Measurements from ENCODE around the gene FALEC. TPM values are rescaled to one million over a fixed set of nuclear protein-coding genes. Genes with fewer than 3 reads are reported as not detected.
"Not testable (repeated sequence)": the region's sequence is repeated elsewhere in the genome, so short reads cannot be mapped to it uniquely, and the experiment has no call there.

FALEC gene
- total RNA-seq, 1 donor from 2014 or later = not detected

DNA sequence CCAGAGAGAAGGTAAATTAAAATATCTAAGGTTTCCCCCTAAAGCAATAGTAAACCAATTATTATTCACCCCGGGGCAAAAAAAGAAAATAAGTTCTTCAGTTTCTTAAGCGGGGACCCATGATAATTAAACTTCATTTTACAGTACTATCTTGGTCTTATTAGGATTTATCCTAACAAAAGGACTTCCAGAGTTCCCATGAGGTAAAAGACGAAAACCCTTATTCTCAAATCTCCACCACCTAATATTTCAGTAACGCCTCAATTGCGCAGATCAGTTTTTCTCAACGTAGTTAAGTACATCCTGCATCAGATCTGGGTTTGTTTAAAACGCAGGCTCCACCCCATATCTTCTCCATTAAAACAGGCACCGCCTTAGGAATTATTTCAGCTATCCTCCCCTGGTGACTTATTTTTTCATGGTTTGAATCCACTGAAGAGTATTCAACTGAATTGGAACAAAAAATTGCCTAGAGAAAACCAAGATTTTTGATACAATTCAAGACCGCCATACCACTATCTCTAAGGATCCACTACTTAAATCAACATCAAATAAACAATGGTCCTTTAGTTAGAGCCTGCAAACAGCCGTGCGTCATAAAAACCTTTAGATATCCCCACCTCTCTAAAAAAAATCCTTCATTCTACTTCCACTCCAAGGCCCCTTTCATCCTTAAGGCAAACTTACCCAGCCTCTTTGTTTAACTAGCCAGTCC lies 62.2 kb downstream of the FALEC start:
- DNase-seq (ENCODE audit: low spot score) = no peak
- H3K4me1 Mint-ChIP-seq (ENCODE audit: low read depth) = peaks cover 59% of the 10 kb centered on the region

DNA sequence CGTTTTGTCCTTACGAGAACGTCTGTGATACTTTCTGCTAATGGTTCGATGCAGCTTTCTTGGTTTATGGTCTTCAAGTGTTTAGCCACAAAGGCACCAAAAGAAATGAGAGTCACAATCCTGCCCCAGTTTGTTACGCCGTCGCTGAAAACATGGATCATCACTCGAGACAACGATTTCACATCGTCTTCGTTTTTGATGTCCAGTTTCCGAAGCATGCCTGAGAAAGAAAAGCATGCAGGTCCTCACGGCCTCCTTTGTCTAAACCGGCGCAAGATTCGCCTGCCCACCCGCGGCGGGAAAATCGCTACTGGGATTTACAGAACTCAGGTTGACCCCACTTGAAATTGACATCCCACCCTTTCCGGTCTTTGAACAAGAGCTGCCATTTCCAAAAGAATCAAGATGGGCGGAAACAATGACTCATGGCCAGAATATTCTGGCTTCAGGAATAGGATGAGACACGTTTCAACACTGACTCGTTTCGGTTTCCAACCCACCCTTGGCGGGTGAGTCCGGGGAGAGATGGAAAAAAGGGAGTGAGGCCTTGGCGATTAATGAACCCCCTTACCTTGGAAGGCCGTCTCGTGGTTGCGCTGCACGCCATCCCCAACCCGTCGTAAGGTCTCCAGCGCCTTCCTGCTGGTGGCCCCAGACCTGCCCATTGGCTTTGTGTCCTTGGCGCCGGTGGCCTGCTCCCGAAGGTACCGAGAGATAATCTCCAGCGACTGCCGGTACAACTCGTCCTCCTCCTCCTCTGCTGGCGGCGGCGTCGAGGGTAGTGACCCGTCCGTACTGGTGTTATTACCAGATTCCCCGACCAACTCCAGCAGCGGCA lies 62.9 kb downstream of the FALEC start:
- H3K9me3 Mint-ChIP-seq (ENCODE audit: low read depth) = no peaks in the 10 kb centered on the region
- peak overlapping the region; percentile 97 for H3K27ac Mint-ChIP-seq (ENCODE audit: unreplicated experiment)
- TF ChIP-seq, protein P1, sequence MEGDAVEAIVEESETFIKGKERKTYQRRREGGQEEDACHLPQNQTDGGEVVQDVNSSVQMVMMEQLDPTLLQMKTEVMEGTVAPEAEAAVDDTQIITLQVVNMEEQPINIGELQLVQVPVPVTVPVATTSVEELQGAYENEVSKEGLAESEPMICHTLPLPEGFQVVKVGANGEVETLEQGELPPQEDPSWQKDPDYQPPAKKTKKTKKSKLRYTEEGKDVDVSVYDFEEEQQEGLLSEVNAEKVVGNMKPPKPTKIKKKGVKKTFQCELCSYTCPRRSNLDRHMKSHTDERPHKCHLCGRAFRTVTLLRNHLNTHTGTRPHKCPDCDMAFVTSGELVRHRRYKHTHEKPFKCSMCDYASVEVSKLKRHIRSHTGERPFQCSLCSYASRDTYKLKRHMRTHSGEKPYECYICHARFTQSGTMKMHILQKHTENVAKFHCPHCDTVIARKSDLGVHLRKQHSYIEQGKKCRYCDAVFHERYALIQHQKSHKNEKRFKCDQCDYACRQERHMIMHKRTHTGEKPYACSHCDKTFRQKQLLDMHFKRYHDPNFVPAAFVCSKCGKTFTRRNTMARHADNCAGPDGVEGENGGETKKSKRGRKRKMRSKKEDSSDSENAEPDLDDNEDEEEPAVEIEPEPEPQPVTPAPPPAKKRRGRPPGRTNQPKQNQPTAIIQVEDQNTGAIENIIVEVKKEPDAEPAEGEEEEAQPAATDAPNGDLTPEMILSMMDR (IDR thresholded peaks at IDR 0.05) = no peak
- peak overlapping the region; percentile 92 for H3K4me3 Mint-ChIP-seq (ENCODE audit: unreplicated experiment)
- DNase-seq (ENCODE audit: low spot score) = no peak
- H3K27me3 Mint-ChIP-seq (ENCODE audit: low read depth) = no peaks in the 10 kb centered on the region
- peaks cover 50% of the 10 kb centered on the region for H3K36me3 Mint-ChIP-seq (ENCODE audit: low read depth)
- H3K4me1 Mint-ChIP-seq (ENCODE audit: low read depth) = peaks cover 51% of the 10 kb centered on the region

More for the DNA sequence above, 62.2 kb downstream of the FALEC start:
- TF ChIP-seq, protein P1 (IDR thresholded peaks at IDR 0.05) = no peak
- Mint-ChIP-seq H3K27me3 (ENCODE audit: low read depth) (no peaks in the 10 kb centered on the region), H3K4me3 (ENCODE audit: unreplicated experiment) (peak overlapping the region; percentile 92), H3K9me3 (ENCODE audit: low read depth) (no peaks in the 10 kb centered on the region), H3K36me3 (ENCODE audit: low read depth) (peaks cover 55% of the 10 kb centered on the region), H3K27ac (ENCODE audit: unreplicated experiment) (peak overlapping the region; percentile 97)

DNA sequence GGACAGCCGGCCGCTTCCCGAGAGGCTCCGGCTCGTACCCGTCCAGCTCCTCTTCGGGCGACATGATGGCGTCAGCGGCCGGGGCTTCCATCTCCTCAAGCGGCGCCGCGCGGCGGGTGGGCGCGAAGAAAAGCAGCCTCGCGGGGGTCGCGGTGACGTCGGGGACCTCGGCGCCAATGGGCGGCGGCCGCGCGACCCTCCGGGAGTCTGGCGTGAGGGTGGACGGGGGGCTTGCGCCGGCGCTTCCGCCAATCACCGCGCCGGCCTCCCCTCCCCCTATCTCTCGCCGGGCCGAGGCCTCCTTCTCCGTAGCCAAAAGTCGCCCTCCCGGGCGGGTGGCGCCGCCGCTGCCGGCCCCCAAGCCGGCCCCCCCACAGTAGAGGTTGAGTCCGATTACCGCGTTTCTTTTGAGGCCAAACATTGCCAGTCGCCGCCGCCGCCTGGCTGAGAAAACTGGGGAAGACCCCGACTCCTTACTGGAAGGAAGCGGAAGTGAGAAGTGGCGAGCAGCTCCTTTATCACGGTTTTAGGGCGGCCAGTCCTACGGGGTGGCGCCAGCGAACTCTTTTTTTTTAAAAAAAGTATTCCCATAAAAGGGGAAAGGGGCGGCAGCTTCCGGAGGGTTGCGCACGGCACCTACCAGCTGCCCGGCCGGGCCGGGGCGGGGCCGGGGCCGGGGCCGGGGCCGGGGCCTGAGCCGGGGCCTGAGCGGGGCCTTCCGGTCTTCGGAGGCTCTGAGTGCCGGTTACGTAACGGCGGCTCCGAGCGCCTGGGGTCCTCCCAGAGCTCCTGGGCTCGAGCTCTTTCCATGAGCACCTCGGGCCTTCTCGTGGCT lies 63.8 kb downstream of the FALEC start, which contains the start of gene MCL1:
TSS of gene MCL1 (minus strand) at position 501 of the 835 bp plus-strand sequence. CDS start at position 421, 80 bp downstream.
- Mint-ChIP-seq H3K4me3 (ENCODE audit: unreplicated experiment) (peak within 1 kb of the TSS; percentile 92), H3K27ac (ENCODE audit: unreplicated experiment) (peak within 1 kb of the TSS; percentile 99), H3K9me3 (ENCODE audit: low read depth) (no peaks in the 10 kb centered on the region), H3K4me1 (ENCODE audit: low read depth) (peaks cover 43% of the 10 kb centered on the region), H3K36me3 (ENCODE audit: low read depth) (peaks cover 44% of the 10 kb centered on the region), H3K27me3 (ENCODE audit: low read depth) (no peaks in the 10 kb centered on the region)
- peak; percentile 95 for DNase-seq (ENCODE audit: low spot score)
- TF ChIP-seq, protein P1 (IDR thresholded peaks at IDR 0.05) = peak; percentile 17

DNA sequence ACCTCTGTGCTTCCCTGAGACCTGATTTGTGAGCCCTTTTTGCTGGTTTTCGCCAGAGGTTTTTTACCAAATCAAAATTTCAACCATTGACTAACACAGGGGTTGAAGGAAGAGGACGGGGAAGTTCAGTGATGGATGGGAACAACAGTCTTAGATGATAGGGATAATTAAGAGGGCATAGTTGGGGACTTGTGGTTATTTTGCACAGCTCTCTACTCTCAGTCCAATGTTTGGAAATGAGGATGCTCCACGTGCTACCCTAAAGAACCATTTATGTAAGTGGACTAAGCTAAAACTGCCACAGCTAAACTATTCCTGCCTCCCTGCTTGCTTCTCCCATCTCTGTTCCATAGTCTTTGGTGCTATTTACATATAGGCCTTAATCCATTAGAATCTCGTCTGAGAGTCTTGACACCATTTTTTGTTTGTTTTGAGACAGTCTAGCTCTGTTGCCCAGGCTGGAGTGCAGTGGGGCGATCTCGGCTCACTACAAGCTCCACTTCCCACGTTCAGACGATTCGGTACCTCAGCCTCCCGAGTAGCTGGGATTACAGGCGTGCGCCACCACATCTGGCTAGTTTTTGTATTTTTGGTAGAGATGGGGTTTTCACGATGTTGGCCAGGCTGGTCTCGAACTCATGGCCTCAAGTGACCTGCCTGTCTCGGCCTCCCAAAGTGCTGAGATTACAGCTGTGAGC lies 64.5 kb downstream of the FALEC start:
- peak overlapping the region; percentile 95 for H3K27ac Mint-ChIP-seq (ENCODE audit: unreplicated experiment)
- peaks cover 36% of the 10 kb centered on the region for H3K4me1 Mint-ChIP-seq (ENCODE audit: low read depth)
- TF ChIP-seq, protein P1 (IDR thresholded peaks at IDR 0.05) = no peak
- no peaks in the 10 kb centered on the region for H3K9me3 Mint-ChIP-seq (ENCODE audit: low read depth)
- peak overlapping the region; percentile 74 for H3K4me3 Mint-ChIP-seq (ENCODE audit: unreplicated experiment)
- H3K27me3 Mint-ChIP-seq (ENCODE audit: low read depth) = no peaks in the 10 kb centered on the region
- peaks cover 37% of the 10 kb centered on the region for H3K36me3 Mint-ChIP-seq (ENCODE audit: low read depth)
- no peak for DNase-seq (ENCODE audit: low spot score)

DNA sequence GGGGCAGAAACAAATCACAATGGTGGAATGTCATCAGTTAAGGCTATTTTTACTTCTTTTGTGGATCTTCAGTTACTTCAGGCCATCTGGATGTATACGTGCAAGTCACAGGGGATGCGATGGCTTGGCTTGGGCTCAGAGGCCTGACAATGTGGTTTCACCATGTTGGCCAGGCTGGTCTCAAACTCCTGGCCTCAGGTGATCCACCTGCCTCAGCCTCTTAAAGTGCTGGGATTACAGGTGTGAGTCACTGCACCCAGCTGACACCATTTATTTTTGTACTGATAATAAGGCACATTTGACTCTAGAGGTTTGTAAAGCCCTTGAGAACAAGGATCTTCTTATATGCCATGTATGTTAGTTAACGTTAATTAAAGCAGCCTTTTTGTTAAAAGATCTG lies 65.4 kb downstream of the FALEC start:
- Mint-ChIP-seq H3K4me3 (ENCODE audit: unreplicated experiment) (peak overlapping the region; percentile 25), H3K36me3 (ENCODE audit: low read depth) (peaks cover 30% of the 10 kb centered on the region), H3K4me1 (ENCODE audit: low read depth) (peaks cover 27% of the 10 kb centered on the region)
- not testable (repeated sequence) for H3K27me3 Mint-ChIP-seq (ENCODE audit: low read depth); H3K27ac Mint-ChIP-seq (ENCODE audit: unreplicated experiment); H3K9me3 Mint-ChIP-seq (ENCODE audit: low read depth); DNase-seq (ENCODE audit: low spot score)

DNA sequence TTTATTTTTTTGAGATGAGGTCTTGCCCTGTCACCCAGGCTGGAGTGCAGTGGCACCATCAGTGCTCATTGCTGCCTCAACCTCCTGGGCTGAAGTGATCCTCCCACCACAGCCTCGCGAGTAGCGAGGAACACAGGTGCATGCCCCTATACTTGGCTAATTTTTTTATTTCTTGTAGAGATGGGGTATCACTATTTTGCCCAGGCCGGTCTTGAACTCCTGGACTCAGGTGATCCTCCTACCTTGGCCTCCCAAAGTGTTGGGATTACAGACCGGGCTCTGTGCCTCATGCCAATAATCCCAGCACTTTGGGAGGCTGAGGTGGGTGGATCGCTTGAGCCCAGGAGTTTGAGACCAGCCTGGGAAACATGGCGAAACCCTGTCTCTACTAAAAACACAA lies 65.9 kb downstream of the FALEC start:
- Mint-ChIP-seq H3K36me3 (ENCODE audit: low read depth) (peaks cover 25% of the 10 kb centered on the region), H3K4me1 (ENCODE audit: low read depth) (peaks cover 24% of the 10 kb centered on the region)
- not testable (repeated sequence) for H3K27me3 Mint-ChIP-seq (ENCODE audit: low read depth); H3K9me3 Mint-ChIP-seq (ENCODE audit: low read depth); H3K27ac Mint-ChIP-seq (ENCODE audit: unreplicated experiment); H3K4me3 Mint-ChIP-seq (ENCODE audit: unreplicated experiment); DNase-seq (ENCODE audit: low spot score)

DNA sequence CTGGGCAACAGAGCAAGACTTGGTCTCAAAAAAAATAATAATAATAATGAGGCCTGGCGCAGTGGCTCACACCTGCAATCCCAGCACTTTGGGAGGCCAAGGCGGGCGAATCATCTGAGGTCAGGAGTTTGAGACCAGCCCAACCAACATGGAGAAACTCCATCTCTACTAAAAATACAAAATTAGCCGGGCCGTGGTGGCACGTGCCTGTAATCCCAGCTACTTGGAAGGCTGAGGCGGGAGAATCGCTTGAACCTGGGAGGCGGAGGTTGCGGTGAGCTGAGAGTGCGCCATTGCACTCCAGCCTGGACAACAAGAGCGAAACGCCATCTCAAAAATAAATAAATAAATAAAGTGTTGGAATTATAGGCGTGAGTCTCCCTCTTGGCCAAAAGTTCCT lies 66.4 kb downstream of the FALEC start:
- H3K4me3 Mint-ChIP-seq (ENCODE audit: unreplicated experiment); H3K27ac Mint-ChIP-seq (ENCODE audit: unreplicated experiment); DNase-seq (ENCODE audit: low spot score); H3K27me3 Mint-ChIP-seq (ENCODE audit: low read depth); H3K9me3 Mint-ChIP-seq (ENCODE audit: low read depth): not testable (repeated sequence)
- H3K36me3 Mint-ChIP-seq (ENCODE audit: low read depth) = peaks cover 21% of the 10 kb centered on the region
- H3K4me1 Mint-ChIP-seq (ENCODE audit: low read depth) = peaks cover 20% of the 10 kb centered on the region
